ENCODE results near the gene CTSC.

The CTSC gene

GRCh38 chr11:88358040-88358431 lies 20.5 kb upstream of the CTSC start:
- Histone ChIP-seq H3K4me3 (replicated peaks; ENCODE audit: low read depth, low read length) (no peak overlapping the region; the same call in none of the 2 replicates), H3K36me3 (ENCODE audit: control insufficient read depth, insufficient read depth, low read length) (no peaks in the 10 kb centered on the region), H3K27me3 (replicated peaks; ENCODE audit: control insufficient read depth, insufficient read depth, low read length) (no peaks in the 10 kb centered on the region)
- DNase-seq (ENCODE audit: extremely low read depth, insufficient read length): no peak
- no peak for TF ChIP-seq CTCF (IDR thresholded peaks at IDR 0.05; ENCODE audit: insufficient read depth, low read length, poor library complexity, severe bottlenecking)

- Histone ChIP-seq H3K4me3 (replicated peaks; ENCODE audit: low read depth, low read length) (no peak overlapping the region; the same call in 1 of the 2 replicates), H3K27me3 (replicated peaks; ENCODE audit: control insufficient read depth, insufficient read depth, low read length) (no peaks in the 10 kb centered on the region), H3K36me3 (ENCODE audit: control insufficient read depth, insufficient read depth, low read length) (no peaks in the 10 kb centered on the region)
- TF ChIP-seq CTCF (IDR thresholded peaks at IDR 0.05; ENCODE audit: insufficient read depth, low read length, poor library complexity, severe bottlenecking): no peak
- DNase-seq (ENCODE audit: extremely low read depth, insufficient read length): peak; percentile 77
These were observed 19.9 kb upstream of the CTSC start for GRCh38 chr11:88357323-88358039.

- DNase-seq (ENCODE audit: extremely low read depth, insufficient read length): no peak
- no peak for TF ChIP-seq CTCF (IDR thresholded peaks at IDR 0.05; ENCODE audit: insufficient read depth, low read length, poor library complexity, severe bottlenecking)
- no peaks in the 10 kb centered on the region for H3K27me3 ChIP-seq (replicated peaks; ENCODE audit: control insufficient read depth, insufficient read depth, low read length)
These were observed 18.4 kb upstream of the CTSC start for GRCh38 chr11:88355887-88356286.

GRCh38 chr11:88354912-88355311 lies 17.4 kb upstream of the CTSC start:
- TF ChIP-seq CTCF (IDR thresholded peaks at IDR 0.05; ENCODE audit: insufficient read depth, low read length, poor library complexity, severe bottlenecking): no peak
- peak; percentile 47 for DNase-seq (ENCODE audit: extremely low read depth, insufficient read length)
- Histone ChIP-seq H3K36me3 (ENCODE audit: control insufficient read depth, insufficient read depth, low read length) (no peaks in the 10 kb centered on the region), H3K4me3 (replicated peaks; ENCODE audit: low read depth, low read length) (peak overlapping the region; percentile 14), H3K27me3 (replicated peaks; ENCODE audit: control insufficient read depth, insufficient read depth, low read length) (no peaks in the 10 kb centered on the region)

More at GRCh38 chr11:88355887-88356286, 18.4 kb upstream of the CTSC start:
- Histone ChIP-seq H3K4me3 (replicated peaks; ENCODE audit: low read depth, low read length) (no peak overlapping the region), H3K36me3 (ENCODE audit: control insufficient read depth, insufficient read depth, low read length) (no peaks in the 10 kb centered on the region)

- no peak for TF ChIP-seq CTCF (IDR thresholded peaks at IDR 0.05; ENCODE audit: insufficient read depth, low read length, poor library complexity, severe bottlenecking)
- DNase-seq (ENCODE audit: extremely low read depth, insufficient read length): peak; percentile 54
- Histone ChIP-seq H3K36me3 (ENCODE audit: control insufficient read depth, insufficient read depth, low read length) (no peaks in the 10 kb centered on the region), H3K27me3 (replicated peaks; ENCODE audit: control insufficient read depth, insufficient read depth, low read length) (no peaks in the 10 kb centered on the region), H3K4me3 (replicated peaks; ENCODE audit: low read depth, low read length) (peak overlapping the region; percentile 17; the same call in 1 of the 2 replicates)
These were observed 16.4 kb upstream of the CTSC start for GRCh38 chr11:88353835-88354496.
